K562 (cell line): ENCODE measurements around the gene GYPA. TPM values are rescaled to one million over a fixed set of nuclear protein-coding genes. Genes with fewer than 3 reads are reported as not detected.

Source experiments
- ATAC-seq: fragments of 200-7000 bp; cut with Tn5 transposase; 3 replicates; pipeline ENCODE4 v1.9.1; 2020; ENCODE audit warnings: moderate library complexity
- BruUV-seq: library from RNA; stranded (reverse); fragments of 400-500 nt; replicated peaks from 2 replicates; lab custom pipeline; 2021; lab: Mats Ljungman, UMichigan
- CTCF ChIA-PET: fragments of 300-600 bp; formaldehyde crosslinking; extraction: SDS; loops from one replicate; lab custom pipeline; 2021; ENCODE audit warnings: low intra/inter-chr PET ratio; lab: Yijun Ruan, JAX
- POLR2A ChIA-PET: fragments of 300-600, 350-650 bp; sonication (Branson Sonifier 250); formaldehyde crosslinking; extraction: SDS; loops from one replicate; lab custom pipeline; 2021; ENCODE audit warnings: antibody characterized with exemption, inconsistent platforms; lab: Yijun Ruan, JAX
- DNase-seq, 4 experiments: peaks; one replicate each; pipeline versions ENCODE4 v3.0.0 to v3.0.0-alpha.2; 2011 to 2018; ENCODE audit warnings: low spot score in 3 of 4, mixed read lengths in 3 of 4; ENCODE audit errors: extremely low read depth in 1 of 4
- FAIRE-seq: peaks from 2 replicates; lab custom pipeline; 2011; peaks lifted over from hg19 to GRCh38; lab: Jason Lieb, UNC
- H2AFZ ChIP-seq: 2 replicates; pipeline ENCODE4 v1.6.0; 2011; ENCODE audit warnings: low read depth, low read length, control low read depth, inconsistent platforms
- H3K27ac ChIP-seq: fragments of 200-600 bp; 3 replicates; pipeline ENCODE4 v1.8.0; 2011; ENCODE audit warnings: low read depth, mild to moderate bottlenecking, control low read depth, inconsistent platforms, low read length, moderate library complexity, mixed read lengths; ENCODE audit errors: extremely low read depth
- H3K27me3 ChIP-seq, 2 experiments: fragments of 300-600 bp in 1 of 2; 2 replicates in 1 of 2; 3 replicates in 1 of 2; pipeline versions ENCODE4 v1.6.0 to v1.8.0; 2011; ENCODE audit warnings: inconsistent platforms in 2 of 2, low read length in 2 of 2, mild to moderate bottlenecking in 1 of 2, mixed read lengths in 1 of 2, moderate library complexity in 1 of 2; ENCODE audit not compliant: control insufficient read depth in 2 of 2, insufficient read depth in 2 of 2
- H3K36me3 ChIP-seq: fragments of 300-600 bp; 3 replicates; pipeline ENCODE4 v1.8.0; 2011; ENCODE audit warnings: mild to moderate bottlenecking, low read length, inconsistent platforms; ENCODE audit not compliant: control insufficient read depth, insufficient read depth
- H3K4me1 ChIP-seq, 2 experiments: fragments of 200-600 bp in 1 of 2; replicated peaks in 1 of 2; 2 replicates in 1 of 2; 3 replicates in 1 of 2; pipeline versions ENCODE4 v1.5.1 to v1.8.0; 2011; ENCODE audit warnings: inconsistent platforms in 2 of 2, low read length in 2 of 2, mild to moderate bottlenecking in 1 of 2, mixed read lengths in 1 of 2, moderate library complexity in 1 of 2; ENCODE audit not compliant: control insufficient read depth in 2 of 2, insufficient read depth in 2 of 2
- H3K4me2 ChIP-seq: 2 replicates; pipeline ENCODE4 v1.6.1; 2011; ENCODE audit warnings: low read length, control low read depth, inconsistent platforms, mixed read lengths; ENCODE audit not compliant: insufficient read depth
- H3K4me3 ChIP-seq: fragments of 200-600 bp; sonication (generic), shearing (Covaris generic); 2 replicates; pipeline ENCODE4 v1.5.1; 2016; ENCODE audit warnings: control low read depth, inconsistent platforms
- H3K79me2 ChIP-seq: fragments of 200-600 bp; 3 replicates; pipeline ENCODE4 v1.8.0; 2011; ENCODE audit warnings: low read length, inconsistent platforms; ENCODE audit not compliant: control insufficient read depth, insufficient read depth
- H3K9ac ChIP-seq, 2 experiments: 2 replicates each; pipeline versions ENCODE4 v1.6.0 to v1.6.1; 2011; ENCODE audit warnings: low read depth in 2 of 2, low read length in 2 of 2, control low read depth in 1 of 2, inconsistent platforms in 1 of 2, mild to moderate bottlenecking in 1 of 2, mixed read lengths in 1 of 2; ENCODE audit not compliant: insufficient read depth in 1 of 2
- H3K9me1 ChIP-seq: one replicate; pipeline ENCODE4 v1.6.0; 2011; ENCODE audit warnings: inconsistent platforms, mild to moderate bottlenecking, low read length, moderate library complexity; ENCODE audit not compliant: control insufficient read depth, insufficient read depth
- H3K9me3 ChIP-seq: replicated peaks from 2 replicates; pipeline ENCODE4 v1.5.1; 2011; ENCODE audit warnings: low read depth, low read length, inconsistent platforms; ENCODE audit not compliant: control insufficient read depth, insufficient read depth
- H4K20me1 ChIP-seq: replicated peaks from 2 replicates; pipeline ENCODE4 v1.6.1; 2011; ENCODE audit warnings: low read length, inconsistent platforms, mixed read lengths; ENCODE audit not compliant: control insufficient read depth, insufficient read depth
- ARID3B ChIP-seq: fragments of 250-450 bp; sonication (Bioruptor Pico); IDR thresholded peaks from 2 replicates; pipeline ENCODE4 v1.4.0; 2020; ENCODE audit warnings: borderline replicate concordance
- ASH1L ChIP-seq: fragments of 450-650 bp; IDR thresholded peaks from 2 replicates; pipeline ENCODE4 v1.6.1; 2018; ENCODE audit warnings: borderline replicate concordance, mild to moderate bottlenecking, low read depth; ENCODE audit not compliant: partially characterized antibody
- E2F6 ChIP-seq, 2 experiments: IDR thresholded peaks; 2 replicates each; pipeline ENCODE4 v1.6.1; 2011; ENCODE audit warnings: borderline replicate concordance in 1 of 2, control low read depth in 1 of 2, low read depth in 1 of 2, low read length in 1 of 2, mild to moderate bottlenecking in 1 of 2, mixed read lengths in 1 of 2, moderate library complexity in 1 of 2; ENCODE audit not compliant: insufficient read depth in 1 of 2, insufficient read length in 1 of 2, poor library complexity in 1 of 2, severe bottlenecking in 1 of 2; ENCODE audit errors: extremely low read depth in 1 of 2
- ID3 ChIP-seq, 2 experiments: fragments of 250-450 bp in 1 of 2; fragments of 450-650 bp in 1 of 2; sonication (Bioruptor Pico) in 1 of 2; IDR thresholded peaks; 2 replicates each; pipeline versions ENCODE4 v1.6.1 to v1.8.0; 2016 to 2021; ENCODE audit warnings: mild to moderate bottlenecking in 2 of 2, moderate library complexity in 2 of 2, missing compliant biosample characterization in 1 of 2, missing genetic modification characterization in 1 of 2
- L3MBTL2 ChIP-seq: fragments of 450-650 bp; IDR thresholded peaks from 2 replicates; pipeline ENCODE4 v1.6.1; 2016; ENCODE audit warnings: mild to moderate bottlenecking, moderate library complexity
- MNT ChIP-seq, 2 experiments: fragments of 450-650 bp; conservative IDR thresholded peaks; 2 replicates each; pipeline ENCODE4 v1.6.1; 2017; ENCODE audit warnings: mild to moderate bottlenecking in 2 of 2, moderate library complexity in 2 of 2
- SMARCE1 ChIP-seq: fragments of 450-650 bp; IDR thresholded peaks from 2 replicates; pipeline ENCODE4 v1.7.1; 2016; ENCODE audit warnings: mild to moderate bottlenecking
- TEAD4 ChIP-seq, 2 experiments: sonication (generic) in 1 of 2; formaldehyde crosslinking in 1 of 2; IDR thresholded peaks; 2 replicates each; pipeline versions ENCODE4 v1.6.1 to v1.8.0; 2012 to 2022; ENCODE audit warnings: borderline replicate concordance in 1 of 2, inconsistent platforms in 1 of 2, low read length in 1 of 2, mild to moderate bottlenecking in 1 of 2, missing genetic modification reagents in 1 of 2
- ZBTB11 ChIP-seq, 3 experiments: fragments of 200-800 bp in 1 of 3; fragments of 250-450 bp in 1 of 3; fragments of 450-650 bp in 1 of 3; sonication (Bioruptor Pico) in 1 of 3; sonication (Bioruptor generic) in 1 of 3; formaldehyde crosslinking in 1 of 3; IDR thresholded peaks; 2 replicates each; pipeline versions ENCODE4 v1.6.1 to v1.8.0; 2016 to 2022; ENCODE audit warnings: mild to moderate bottlenecking in 2 of 3, missing genetic modification characterization in 2 of 3, missing compliant biosample characterization in 1 of 3, moderate library complexity in 1 of 3
- WGBS: fragments of 100-300 bp; shearing (Covaris generic); methylation state at CpG from one replicate; pipeline ENCODE4 v1.1.6; 2016; ENCODE audit warnings: low coverage, mixed read lengths; ENCODE audit not compliant: insufficient coverage; ENCODE audit errors: missing lambda C conversion rate; 5-methylcytosine and 5-hydroxymethylcytosine counted together
- in situ Hi-C: fragments of 300-500 bp; cut with MboI; formaldehyde crosslinking; loops from 4 replicates; pipeline ENCODE4 v1.15.0; 2018; ENCODE audit warnings: inconsistent platforms, mixed read lengths
- intact Hi-C: fragments of 100-400 bp; cut with micrococcal nuclease; formaldehyde crosslinking; loops from 2 replicates; pipeline ENCODE4 v1.14.2; 2022
- polyA plus RNA-seq, 8 experiments: library from polyadenylated mRNA; depleted of rRNA in 4 of 8; stranded (reverse) in 5 of 8; unstranded in 3 of 8; fragments of >200 nt; fragmentation: Nextera tagmentation in 2 of 8; fragmentation: Illumina TruSeq in 1 of 8; extraction: Ambion mirVana in 2 of 8; extraction: Trizol in 1 of 8; gene quantifications; 2 replicates each; pipeline versions ENCODE4 v1.2.1 to v1.2.3, GENCODE V29; 2011 to 2014; ENCODE audit warnings: inconsistent platforms in 1 of 8, missing spikeins in 1 of 8
- total RNA-seq, 7 experiments: library from RNA; depleted of rRNA in 6 of 7; stranded (reverse); fragments of >200 nt in 6 of 7; fragmentation: Illumina TruSeq in 2 of 7; extraction: Trizol in 2 of 7; gene quantifications; 2 replicates each; pipeline versions ENCODE4 v1.2.1 to v1.2.3, GENCODE V29; 2011 to 2021; ENCODE audit warnings: low replicate concordance in 1 of 7

Gene GYPA
- total and polyA plus RNA-seq, 9 of the 15 experiments (the other 6 are each of a cell fraction or from before 2014, with no cell fraction given) = 35.3 to 278 (median 122) TPM

GRCh38 chr4:144104509-144105130 is 35.9 kb downstream of the GYPA start:
- peak in 3 of 4 experiments; percentile 17 to 72 (median 62) for DNase-seq
- Histone ChIP-seq H3K9me3 (peaks cover 2% of the 10 kb centered on the region; the same call in 1 of the 2 replicates), H2AFZ (peak overlapping the region; percentile 91), H4K20me1 (no peaks in the 10 kb centered on the region), H3K4me2 (peak overlapping the region; percentile 28), H3K9me1 (no peaks in the 10 kb centered on the region), H3K36me3 (no peaks in the 10 kb centered on the region; the same call in 2 of the 3 replicates), H3K9ac (peak overlapping the region in 1 of 2 experiments; percentile 55; a peak in 2 of 4 replicates), H3K79me2 (no peaks in the 10 kb centered on the region), H3K27ac (peak overlapping the region; percentile 78), H3K4me3 (no peak overlapping the region), H3K27me3 (no peaks in the 10 kb centered on the region), H3K4me1 (peaks cover 0 to 15% of the 10 kb centered on the region in 2 experiments; a peak in 2 of 5 replicates)
- 46% methylated on average over 6 of the region's 6 CpGs for WGBS
- intact Hi-C loops = no loop called here
- peak; percentile 90 for FAIRE-seq
- CTCF ChIA-PET = no interaction called here
- in situ Hi-C loops = no loop called here
- peak; percentile 81 for ATAC-seq
- POLR2A ChIA-PET = interaction anchor here (0.7 to 0.8 kb wide), 2 partner anchors 15 to 343 kb away, joined by 3 read pairs; no protein-coding TSS in a partner anchor
- BruUV-seq = no TSS peak
- TF ChIP-seq SMARCE1 (0 out of 2 replicates have a peak, but pooled peaks have one; percentile 28), ASH1L (peak; percentile 43), TEAD4 (IDR thresholded peaks at IDR 0.05; ENCODE audit: low read length) (peak; percentile 74), TEAD4 (CRISPR knock-in tag; IDR thresholded peaks at IDR 0.05; ENCODE audit: borderline replicate concordance) (no peak), ARID3B (CRISPR knock-in tag) (no peak), L3MBTL2 (peak; percentile 76), MNT (conservative IDR thresholded peaks at IDR 0.05) (peak in 1 of 2 experiments; percentile 44; a peak in 2 of 4 replicates), ID3 (CRISPR knock-in tag; IDR thresholded peaks at IDR 0.05) (no peak), ID3 (tag; IDR thresholded peaks at IDR 0.05) (no peak), E2F6 (IDR thresholded peaks at IDR 0.05; ENCODE audit: borderline replicate concordance in 1 of 2, extremely low read depth in 1 of 2, insufficient read depth in 1 of 2, insufficient read length in 1 of 2, low read depth in 1 of 2, low read length in 1 of 2, poor library complexity in 1 of 2, severe bottlenecking in 1 of 2) (peak in 1 of 2 experiments; percentile 25), ZBTB11 (CRISPR knock-in tag; IDR thresholded peaks at IDR 0.05) (peak in 1 of 3 experiments; percentile 25; a peak in 1 of 6 replicates)
